Measurements from ENCODE around the gene ABCC5. TPM values are rescaled to one million over a fixed set of nuclear protein-coding genes. Genes with fewer than 3 reads are reported as not detected.

The ABCC5 gene
- total RNA-seq, 1 experiment from 2014 or later: 37.6 TPM

DNA sequence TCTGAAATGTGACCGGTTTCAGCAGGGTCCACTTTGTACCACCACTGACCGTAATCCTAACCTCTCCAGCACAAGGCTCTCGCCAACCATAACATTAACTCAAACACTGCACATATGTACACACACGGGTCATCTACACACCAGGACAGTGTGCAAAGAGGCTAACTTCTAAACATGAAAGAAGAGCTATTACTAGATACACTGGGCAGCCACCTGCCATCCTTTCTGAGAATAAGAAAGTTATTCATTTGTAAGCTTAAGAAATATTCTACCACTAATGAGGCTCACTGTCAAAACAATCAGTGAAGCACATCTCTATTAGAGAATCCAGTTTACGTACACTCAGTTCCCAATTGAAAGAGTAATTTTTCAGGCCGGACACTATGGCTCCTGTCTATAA is 73.9 kb downstream of the ABCC5 start:
- no peaks in the 10 kb centered on the region for H3K79me2 ChIP-seq (ENCODE audit: insufficient read depth, low read length)
- H3K4me2 ChIP-seq (ENCODE audit: insufficient read depth, insufficient read length, low read length): no peak overlapping the region
- Mint-ChIP-seq H3K27me3 (ENCODE audit: low read depth) (no peaks in the 10 kb centered on the region), H3K4me3 (no peak overlapping the region), H3K36me3 (ENCODE audit: insufficient read depth in 1 of 3, low read depth in 3 of 3) (peaks cover 20 to 59% (median 25%) of the 10 kb centered on the region in 3 experiments), H3K27ac (peak overlapping the region in 2 of 3 experiments; percentile 40 to 63; a peak in 2 of 7 replicates), H3K4me1 (peaks cover 0 to 4% of the 10 kb centered on the region in 2 experiments; a peak in 2 of 4 replicates), H3K9me3 (no peaks in the 10 kb centered on the region)
- H3K14ac ChIP-seq (ENCODE audit: insufficient read depth, low read length): no peak overlapping the region
- H2BK20ac ChIP-seq (ENCODE audit: low read depth, low read length, poor library complexity, severe bottlenecking): no peak overlapping the region
- no peaks in the 10 kb centered on the region for H3K79me1 ChIP-seq (ENCODE audit: insufficient read depth, low read depth, low read length, poor library complexity, severe bottlenecking)
- H3K9ac ChIP-seq (ENCODE audit: extremely low read depth, insufficient read length, low read length): no peak overlapping the region
- WGBS (ENCODE audit: extremely low coverage, insufficient read length, low lambda C conversion rate): no CpG with 5 or more reads among the region's 6 CpGs
- H3K4me1 ChIP-seq (ENCODE audit: insufficient read depth, low read length): no peaks in the 10 kb centered on the region; the same call in 1 of the 2 replicates
- H4K20me1 ChIP-seq (ENCODE audit: control insufficient read depth, insufficient read depth, insufficient read length): no peaks in the 10 kb centered on the region
- H2AFZ ChIP-seq (ENCODE audit: low read length): no peak overlapping the region
- H3K23ac ChIP-seq (ENCODE audit: insufficient read length, low read depth, low read length): no peak overlapping the region
- H3T11ph ChIP-seq (ENCODE audit: low read length): no peak overlapping the region
- no peaks in the 10 kb centered on the region for H3K9me3 ChIP-seq (ENCODE audit: control insufficient read depth, low read depth, low read length)
- H3K27ac ChIP-seq (ENCODE audit: insufficient read length, low read depth, low read length): no peak overlapping the region
- no peak overlapping the region for H2AK5ac ChIP-seq (ENCODE audit: insufficient read length, low read length)
- no peak overlapping the region for H2BK12ac ChIP-seq (ENCODE audit: insufficient read length, low read depth, low read length)
- no peak overlapping the region for H2BK5ac ChIP-seq (ENCODE audit: insufficient read length, low read length)
- no peak overlapping the region for H2BK120ac ChIP-seq (ENCODE audit: low read depth, low read length, poor library complexity, severe bottlenecking)
- no peak overlapping the region for H3K18ac ChIP-seq (ENCODE audit: insufficient read length, low read depth, low read length)
- no peak overlapping the region for H2BK15ac ChIP-seq (ENCODE audit: low read depth, low read length)
- DNase-seq: no peak
- no peak overlapping the region for H3K56ac ChIP-seq (ENCODE audit: insufficient read length, low read depth, low read length)
- H4K91ac ChIP-seq (ENCODE audit: insufficient read length, low read depth, low read length): no peak overlapping the region
- TF ChIP-seq, protein P1, sequence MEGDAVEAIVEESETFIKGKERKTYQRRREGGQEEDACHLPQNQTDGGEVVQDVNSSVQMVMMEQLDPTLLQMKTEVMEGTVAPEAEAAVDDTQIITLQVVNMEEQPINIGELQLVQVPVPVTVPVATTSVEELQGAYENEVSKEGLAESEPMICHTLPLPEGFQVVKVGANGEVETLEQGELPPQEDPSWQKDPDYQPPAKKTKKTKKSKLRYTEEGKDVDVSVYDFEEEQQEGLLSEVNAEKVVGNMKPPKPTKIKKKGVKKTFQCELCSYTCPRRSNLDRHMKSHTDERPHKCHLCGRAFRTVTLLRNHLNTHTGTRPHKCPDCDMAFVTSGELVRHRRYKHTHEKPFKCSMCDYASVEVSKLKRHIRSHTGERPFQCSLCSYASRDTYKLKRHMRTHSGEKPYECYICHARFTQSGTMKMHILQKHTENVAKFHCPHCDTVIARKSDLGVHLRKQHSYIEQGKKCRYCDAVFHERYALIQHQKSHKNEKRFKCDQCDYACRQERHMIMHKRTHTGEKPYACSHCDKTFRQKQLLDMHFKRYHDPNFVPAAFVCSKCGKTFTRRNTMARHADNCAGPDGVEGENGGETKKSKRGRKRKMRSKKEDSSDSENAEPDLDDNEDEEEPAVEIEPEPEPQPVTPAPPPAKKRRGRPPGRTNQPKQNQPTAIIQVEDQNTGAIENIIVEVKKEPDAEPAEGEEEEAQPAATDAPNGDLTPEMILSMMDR (conservative IDR thresholded peaks at IDR 0.05): no peak
- H4K8ac ChIP-seq (replicated peaks; ENCODE audit: insufficient read length, low read depth, low read length): no peak overlapping the region
- H3K4ac ChIP-seq (ENCODE audit: low read depth, low read length): no peak overlapping the region
- no peak overlapping the region for H4K5ac ChIP-seq (ENCODE audit: insufficient read length, low read depth, low read length)
- no peaks in the 10 kb centered on the region for H3K27me3 ChIP-seq (ENCODE audit: insufficient read depth, low read length)
- no peaks in the 10 kb centered on the region for H3K23me2 ChIP-seq (ENCODE audit: insufficient read length, low read depth, low read length, poor library complexity, severe bottlenecking)
